BLaER1 treated with 17β-estradiol and CSF1 and Interleukin-3, amounts not matched to agents 10 nM and 100 nM (cell line): ENCODE data around the gene IL3RA.

Source experiments
- H3K27ac ChIP-seq, 11 experiments: shearing (Covaris generic); formaldehyde crosslinking; 2 replicates each; pipeline ENCODE4 v1.8.1; 2022
- H3K27me3 ChIP-seq, 11 experiments: shearing (Covaris generic); formaldehyde crosslinking; 2 replicates each; pipeline ENCODE4 v1.8.1; 2022
- H3K36me3 ChIP-seq, 11 experiments: shearing (Covaris generic); formaldehyde crosslinking; 2 replicates each; pipeline ENCODE4 v1.8.1; 2022
- H3K4me1 ChIP-seq, 10 experiments: shearing (Covaris generic); formaldehyde crosslinking; 2 replicates each; pipeline ENCODE4 v1.8.1; 2022
- H3K4me2 ChIP-seq, 11 experiments: shearing (Covaris generic); formaldehyde crosslinking; 2 replicates each; pipeline ENCODE4 v1.8.1; 2022
- H3K4me3 ChIP-seq, 10 experiments: shearing (Covaris generic); formaldehyde crosslinking; 2 replicates each; pipeline ENCODE4 v1.8.1; 2022
- H3K9ac ChIP-seq, 11 experiments: shearing (Covaris generic); formaldehyde crosslinking; 2 replicates each; pipeline ENCODE4 v1.8.1; 2022
- H3K9me3 ChIP-seq, 11 experiments: shearing (Covaris generic); formaldehyde crosslinking; replicated peaks in 1 of 11; 2 replicates each; pipeline ENCODE4 v1.8.1; 2022
- H4K20me1 ChIP-seq, 11 experiments: shearing (Covaris generic); formaldehyde crosslinking; 2 replicates each; pipeline ENCODE4 v1.8.1; 2022
- Cebpa-rat ChIP-seq, 11 experiments: shearing (Covaris generic); IDR thresholded peaks; 2 replicates each; pipeline ENCODE4 v1.8.1; 2022

The IL3RA gene

DNA sequence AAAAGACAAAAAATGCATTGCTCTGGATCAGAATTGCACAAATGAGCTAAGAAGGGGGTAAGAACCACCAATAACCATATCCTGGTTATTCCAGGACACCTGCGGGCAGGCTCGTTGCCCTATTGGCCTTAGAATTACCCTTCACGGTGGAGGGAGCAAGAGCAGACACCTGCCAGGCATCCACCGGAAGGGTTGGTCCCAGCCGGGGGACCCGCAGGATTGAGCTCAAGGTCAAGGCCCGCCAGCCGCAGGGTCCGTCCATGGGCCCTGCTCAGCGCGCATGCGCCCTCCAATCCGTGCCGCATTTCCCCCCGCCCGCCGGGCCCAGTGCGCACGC is 54.8 kb downstream of the IL3RA start:
- Histone ChIP-seq H3K4me2 (peak overlapping the region; percentile 86 to 99 (median 96)), H3K4me3 (peak overlapping the region; percentile 82 to 100 (median 94)), H4K20me1 (peaks cover 55 to 74% (median 68%) of the 10 kb centered on the region in 11 experiments), H3K27me3 (no peaks in the 10 kb centered on the region), H3K9me3 (no peaks in the 10 kb centered on the region; a peak in 1 of 22 replicates), H3K36me3 (peaks cover 50 to 70% (median 65%) of the 10 kb centered on the region in 11 experiments), H3K27ac (peak overlapping the region; percentile 98 to 100 (median 100)), H3K4me1 (peaks cover 48 to 72% (median 60%) of the 10 kb centered on the region in 10 experiments), H3K9ac (peak overlapping the region; percentile 98 to 100 (median 100))
- TF ChIP-seq Cebpa-rat (IDR thresholded peaks at IDR 0.05) = no peak

DNA sequence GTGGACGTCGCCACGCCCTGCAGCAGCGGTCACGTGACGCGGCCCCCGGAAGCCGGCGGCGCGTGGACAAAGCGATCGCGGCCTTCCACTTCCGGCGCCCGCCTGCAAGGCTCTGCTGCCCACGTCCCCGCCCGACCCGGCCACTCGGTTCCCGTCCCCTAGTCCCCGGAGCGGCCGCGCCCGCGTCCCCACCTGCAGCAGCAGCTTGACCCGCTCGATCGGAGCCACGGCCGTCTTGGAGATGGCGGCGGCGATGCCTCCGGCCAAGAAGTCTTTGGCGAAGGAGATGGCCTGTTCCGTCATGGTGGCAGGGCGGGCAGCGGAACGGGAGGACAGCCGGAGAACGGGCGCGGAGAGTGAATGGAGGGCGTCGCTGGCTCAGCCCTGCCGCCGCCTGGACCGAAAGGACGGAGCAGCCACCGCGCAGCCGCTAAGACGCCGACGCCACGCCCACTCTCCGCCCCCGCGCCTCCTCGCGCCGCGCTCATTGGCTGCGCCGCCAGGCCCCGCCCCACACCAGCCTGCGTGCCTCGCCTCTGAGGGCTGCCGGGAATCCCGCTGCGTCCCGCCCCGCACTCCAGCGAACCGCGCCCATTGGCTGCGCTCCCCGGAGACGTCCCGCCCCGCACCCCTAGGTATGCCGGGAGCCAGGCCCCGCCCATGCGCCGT is 55.3 kb downstream of the IL3RA start, which contains the start of gene SLC25A6:
Gene SLC25A6, minus strand, starts transcription at position 407 of the 669 bp plus-strand sequence. Its CDS starts 104 bp downstream, at position 303.
- TF ChIP-seq Cebpa-rat (IDR thresholded peaks at IDR 0.05) = no peak
- Histone ChIP-seq H3K4me2 (peak within 1 kb of the TSS; percentile 90 to 99 (median 96)), H3K27ac (peak within 1 kb of the TSS; percentile 98 to 100 (median 100)), H3K4me1 (peaks cover 53 to 76% (median 63%) of the 10 kb centered on the region in 10 experiments), H3K36me3 (peaks cover 45 to 70% (median 65%) of the 10 kb centered on the region in 11 experiments), H3K4me3 (peak within 1 kb of the TSS; percentile 82 to 100 (median 94)), H4K20me1 (peaks cover 50 to 74% (median 65%) of the 10 kb centered on the region in 11 experiments), H3K27me3 (no peaks in the 10 kb centered on the region), H3K9ac (peak within 1 kb of the TSS; percentile 98 to 100 (median 100)), H3K9me3 (no peaks in the 10 kb centered on the region; a peak in 1 of 22 replicates)

DNA sequence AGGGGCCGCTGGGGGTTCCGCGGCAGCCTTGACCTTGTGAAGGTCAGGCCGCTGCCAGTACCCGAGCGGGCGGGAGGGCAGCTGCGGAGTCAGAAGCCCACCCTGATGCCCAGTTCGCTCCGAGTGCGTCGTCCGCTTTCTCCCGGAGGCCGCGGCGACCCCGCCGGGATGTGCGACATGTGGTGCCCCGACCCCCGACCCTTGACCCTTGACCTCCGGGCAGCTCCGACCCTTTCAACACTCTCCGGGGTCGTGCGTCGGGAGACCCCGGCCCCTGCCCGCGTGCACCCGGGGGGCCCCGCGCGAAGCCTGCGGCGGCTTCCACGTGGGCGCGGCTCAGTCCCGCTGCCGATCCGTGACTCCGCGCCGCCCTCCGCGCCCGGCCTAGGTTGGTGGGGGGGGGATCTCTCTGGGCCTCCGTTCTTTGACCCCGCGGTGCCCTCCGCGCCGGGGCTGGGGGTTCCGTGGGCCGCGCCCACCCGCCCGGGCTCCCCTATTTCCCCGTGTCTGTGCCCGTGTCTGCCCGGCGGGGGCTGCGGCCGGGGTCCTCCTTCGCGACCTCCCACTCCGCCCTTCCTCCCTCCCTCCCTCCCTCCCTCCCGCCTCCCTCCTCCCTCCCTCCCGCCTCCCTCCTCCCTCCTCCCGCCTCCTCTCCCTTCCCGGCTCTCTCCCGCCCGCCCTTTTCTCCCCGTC is 55.9 kb downstream of the IL3RA start:
- H3K9ac ChIP-seq = peak overlapping the region; percentile 98 to 100 (median 100)
- H3K9me3 ChIP-seq = no peaks in the 10 kb centered on the region; a peak in 1 of 22 replicates
- peaks cover 54 to 72% (median 64%) of the 10 kb centered on the region in 10 experiments for H3K4me1 ChIP-seq
- TF ChIP-seq Cebpa-rat (IDR thresholded peaks at IDR 0.05) = no peak
- peaks cover 44 to 74% (median 58%) of the 10 kb centered on the region in 11 experiments for H4K20me1 ChIP-seq
- no peaks in the 10 kb centered on the region for H3K27me3 ChIP-seq
- H3K36me3 ChIP-seq = peaks cover 43 to 68% (median 64%) of the 10 kb centered on the region in 11 experiments
- peak overlapping the region; percentile 69 to 97 (median 86) for H3K4me2 ChIP-seq
- H3K27ac ChIP-seq = peak overlapping the region; percentile 98 to 100 (median 100)
- H3K4me3 ChIP-seq = peak overlapping the region; percentile 82 to 100 (median 94)

DNA sequence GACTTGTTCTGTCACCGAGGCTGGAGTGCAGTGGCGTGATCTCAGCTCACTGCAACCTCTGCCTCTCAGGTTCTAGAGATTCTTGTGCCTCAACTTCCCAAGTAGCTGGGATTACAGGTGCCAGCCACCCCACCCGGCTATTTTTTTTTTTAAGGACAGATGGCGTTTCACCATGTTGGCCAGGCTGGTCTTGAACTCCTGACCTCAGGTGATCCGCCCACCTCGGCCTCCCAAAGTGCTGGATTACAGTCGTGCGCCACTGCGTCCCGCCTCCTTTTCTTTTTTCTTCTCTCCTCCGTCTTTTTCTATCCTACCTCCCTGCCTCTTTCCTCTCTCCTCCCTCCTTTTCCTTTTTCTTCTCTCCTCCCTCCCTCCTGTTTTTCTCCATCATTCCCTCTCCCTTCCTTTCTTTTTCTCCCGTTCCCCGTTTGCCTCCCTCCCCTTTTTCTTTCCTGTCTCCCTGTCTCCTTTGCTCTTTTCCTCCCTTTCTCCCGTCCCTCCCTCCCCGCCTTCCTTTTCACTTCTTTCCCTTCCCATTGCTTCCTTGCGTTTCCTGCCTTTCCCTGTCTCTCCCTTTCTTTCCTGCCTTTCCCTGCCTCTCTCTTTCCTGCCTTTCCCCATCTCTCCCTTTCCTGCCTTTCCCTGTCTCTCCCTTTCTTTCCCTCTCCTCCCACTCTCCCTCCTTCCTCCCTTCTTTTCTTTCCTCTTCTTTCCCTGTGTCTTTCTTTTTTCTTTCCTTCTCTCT is 57.5 kb downstream of the IL3RA start:
- H3K4me2 ChIP-seq = peak overlapping the region; percentile 69 to 95 (median 82)
- H3K36me3 ChIP-seq = peaks cover 41 to 68% (median 63%) of the 10 kb centered on the region in 11 experiments
- H3K4me3 ChIP-seq = peak overlapping the region in 7 of 10 experiments; percentile 82 to 100 (median 93); a peak in 7 of 20 replicates
- no peak for TF ChIP-seq Cebpa-rat (IDR thresholded peaks at IDR 0.05)
- H3K9me3 ChIP-seq = no peaks in the 10 kb centered on the region; a peak in 1 of 22 replicates
- H3K4me1 ChIP-seq = peaks cover 44 to 61% (median 57%) of the 10 kb centered on the region in 10 experiments
- peak overlapping the region in 7 of 11 experiments; percentile 27 to 100 (median 57); a peak in 9 of 22 replicates for H3K27ac ChIP-seq
- no peaks in the 10 kb centered on the region for H3K27me3 ChIP-seq
- H3K9ac ChIP-seq = peak overlapping the region; percentile 60 to 100 (median 100); a peak in 16 of 22 replicates
- peaks cover 28 to 73% (median 45%) of the 10 kb centered on the region in 11 experiments for H4K20me1 ChIP-seq

DNA sequence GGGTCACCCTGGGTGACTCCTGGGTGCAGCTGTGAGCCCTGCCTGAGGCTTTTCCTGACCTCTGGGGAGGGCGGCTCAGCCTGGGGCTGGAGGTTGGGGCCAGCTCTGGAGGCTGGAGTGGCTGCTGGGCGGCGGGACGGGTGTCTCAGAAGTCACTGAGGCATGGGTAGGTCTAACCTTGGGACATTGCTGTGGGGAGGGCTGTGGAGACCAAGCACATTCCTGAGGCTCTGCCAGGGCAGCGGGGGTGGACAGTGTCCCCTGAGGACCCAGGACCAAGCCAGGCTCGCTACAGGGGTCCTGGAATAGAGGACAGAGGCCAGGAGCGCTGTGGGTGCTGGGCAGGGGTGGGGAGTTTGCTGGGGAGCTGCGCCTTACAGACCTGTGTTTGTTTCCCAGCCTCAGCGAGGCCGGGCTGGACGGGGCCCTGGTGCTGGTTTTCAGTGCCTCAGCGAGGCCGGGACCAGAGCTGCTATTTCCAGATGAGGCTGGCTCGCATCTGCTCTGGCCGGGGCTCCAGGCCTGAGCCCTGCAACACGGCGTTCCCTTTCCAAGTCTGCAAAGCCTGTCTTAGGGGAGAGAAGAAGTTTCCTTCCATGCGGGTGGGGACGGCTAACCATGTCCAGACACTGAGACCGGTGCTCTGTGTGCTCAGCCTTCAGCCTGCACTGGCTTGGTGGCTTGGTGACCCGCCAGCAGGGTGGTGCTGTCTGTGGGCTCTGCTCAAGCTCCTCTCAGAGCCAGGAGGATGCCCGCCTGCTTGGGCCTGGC is 58.3 kb downstream of the IL3RA start:
- Histone ChIP-seq H4K20me1 (peaks cover 20 to 71% (median 37%) of the 10 kb centered on the region in 11 experiments), H3K27ac (peak overlapping the region in 7 of 11 experiments; percentile 20 to 57 (median 44); a peak in 12 of 22 replicates), H3K9ac (peak overlapping the region in 10 of 11 experiments; percentile 21 to 100 (median 60); a peak in 16 of 22 replicates), H3K27me3 (no peaks in the 10 kb centered on the region), H3K36me3 (peaks cover 39 to 68% (median 63%) of the 10 kb centered on the region in 11 experiments), H3K4me1 (peaks cover 35 to 52% (median 49%) of the 10 kb centered on the region in 10 experiments), H3K4me3 (0 out of 20 replicates have a peak overlapping the region, but pooled peaks of 3 of the 10 experiments have one; percentile 11 to 88 (median 12)), H3K9me3 (no peaks in the 10 kb centered on the region; a peak in 1 of 22 replicates), H3K4me2 (peak overlapping the region; percentile 34 to 87 (median 81); a peak in 21 of 22 replicates)
- TF ChIP-seq Cebpa-rat (IDR thresholded peaks at IDR 0.05) = no peak

DNA sequence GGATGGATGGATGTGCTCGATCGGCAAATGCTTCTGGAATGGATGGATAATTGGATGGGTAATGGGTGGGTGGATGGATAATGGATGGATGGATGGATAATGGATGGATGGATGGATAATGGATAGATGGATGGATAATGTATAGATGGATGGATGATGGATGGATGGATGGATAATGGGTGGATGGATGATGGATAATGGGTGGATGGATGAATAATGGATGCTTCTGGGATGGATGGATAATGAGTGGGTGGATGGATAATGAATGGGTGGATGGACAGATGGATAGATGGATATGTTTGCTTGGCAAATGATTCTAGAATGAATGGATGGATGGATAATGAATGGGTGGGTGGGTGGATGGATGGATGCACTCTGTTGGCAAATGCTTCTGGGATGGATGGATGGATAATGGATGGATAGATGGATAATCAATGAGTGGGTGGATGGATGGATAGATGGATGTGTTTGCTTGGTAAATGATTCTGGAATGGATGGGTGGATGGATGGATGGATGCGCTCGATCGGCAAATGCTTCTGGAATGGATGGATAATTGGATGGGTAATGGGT is 59.1 kb downstream of the IL3RA start:
- H3K9ac ChIP-seq = no peak overlapping the region
- no peak overlapping the region for H3K4me3 ChIP-seq
- H3K4me1 ChIP-seq = peaks cover 27 to 44% (median 41%) of the 10 kb centered on the region in 10 experiments
- H3K4me2 ChIP-seq = peak overlapping the region; percentile 10 to 87 (median 77); a peak in 19 of 22 replicates
- H3K36me3 ChIP-seq = peaks cover 37 to 68% (median 63%) of the 10 kb centered on the region in 11 experiments
- H4K20me1 ChIP-seq = peaks cover 12 to 71% (median 31%) of the 10 kb centered on the region in 11 experiments
- H3K27ac ChIP-seq = no peak overlapping the region
- H3K27me3 ChIP-seq = no peaks in the 10 kb centered on the region
- TF ChIP-seq Cebpa-rat (IDR thresholded peaks at IDR 0.05) = no peak
- H3K9me3 ChIP-seq = no peaks in the 10 kb centered on the region; a peak in 1 of 22 replicates

DNA sequence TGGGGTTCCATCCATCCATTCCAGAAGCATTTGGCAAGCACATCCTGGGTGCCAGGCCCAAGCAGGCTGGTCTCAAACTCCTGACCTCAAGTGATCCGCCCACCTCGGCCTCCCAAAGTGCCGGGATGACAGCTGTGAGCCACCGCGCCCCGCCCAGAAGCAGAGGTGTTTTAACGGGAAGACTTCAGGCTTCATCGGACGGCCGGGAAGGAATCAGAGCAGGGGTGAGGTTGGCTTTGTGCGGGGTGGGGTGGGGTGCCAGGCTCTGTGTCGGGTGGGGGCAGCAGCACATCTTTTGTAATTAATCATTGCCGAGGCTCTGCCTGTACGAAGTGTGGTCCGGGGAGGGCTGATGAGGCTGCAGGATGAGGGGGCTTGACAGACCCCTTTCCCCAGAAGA is 60.4 kb downstream of the IL3RA start:
- Histone ChIP-seq H3K9ac (peak overlapping the region in 3 of 11 experiments; percentile 26 to 57 (median 50); a peak in 2 of 22 replicates), H3K9me3 (no peaks in the 10 kb centered on the region), H3K27ac (no peak overlapping the region), H3K4me2 (peak overlapping the region in 3 of 11 experiments; percentile 64 to 87 (median 86); a peak in 4 of 22 replicates), H3K4me3 (no peak overlapping the region), H3K27me3 (no peaks in the 10 kb centered on the region), H3K4me1 (peaks cover 23 to 39% (median 37%) of the 10 kb centered on the region in 10 experiments), H3K36me3 (peaks cover 43 to 73% (median 68%) of the 10 kb centered on the region in 11 experiments), H4K20me1 (peaks cover 0 to 76% (median 26%) of the 10 kb centered on the region in 11 experiments; a peak in 17 of 22 replicates)
- no peak for TF ChIP-seq Cebpa-rat (IDR thresholded peaks at IDR 0.05)
